GM23338 (cell line): ENCODE results near the gene RASA3.

ENCODE experiments used
- CREB1 ChIP-seq: fragments of 250-450 bp; sonication (Bioruptor Pico); IDR thresholded peaks from 2 replicates; pipeline ENCODE4 v1.5.0; 2020; ENCODE audit warnings: low read depth, mild to moderate bottlenecking, moderate library complexity
- EZH2 ChIP-seq: fragments of 200-600 bp; sonication (generic); IDR thresholded peaks from one replicate; pipeline ENCODE4 v1.8.0; 2017; ENCODE audit warnings: antibody characterized with exemption, mild to moderate bottlenecking, low read depth; ENCODE audit not compliant: unreplicated experiment
- EZH2phosphoT487 ChIP-seq: fragments of 200-600 bp; sonication (generic); IDR thresholded peaks from one replicate; pipeline ENCODE4 v1.8.1; 2018; ENCODE audit warnings: antibody characterized with exemption; ENCODE audit not compliant: unreplicated experiment
- JUNB ChIP-seq: IDR thresholded peaks from one replicate; pipeline ENCODE4 v1.6.1; 2016; ENCODE audit warnings: antibody characterized with exemption; ENCODE audit not compliant: unreplicated experiment
- NANOG ChIP-seq: IDR thresholded peaks from 2 replicates; pipeline ENCODE4 v1.6.1; 2016; ENCODE audit warnings: antibody characterized with exemption, borderline replicate concordance
- POLR2AphosphoS5 ChIP-seq: IDR thresholded peaks from 2 replicates; pipeline ENCODE4 v1.6.1; 2016; ENCODE audit warnings: antibody characterized with exemption, low read depth
- STAT1 ChIP-seq: IDR thresholded peaks from one replicate; pipeline ENCODE4 v1.6.1; 2016; ENCODE audit warnings: antibody characterized with exemption; ENCODE audit not compliant: unreplicated experiment
- ZNF331 ChIP-seq: fragments of 250-450 bp; sonication (Bioruptor Pico); IDR thresholded peaks from 2 replicates; pipeline ENCODE4 v1.5.0; 2020; ENCODE audit warnings: low read depth, mild to moderate bottlenecking, moderate library complexity
- TF ChIP-seq, protein P1 (sequence below): IDR thresholded peaks from 2 replicates; pipeline ENCODE4 v1.6.1; 2016; ENCODE audit warnings: antibody characterized with exemption
- TF ChIP-seq, protein P2 (sequence below), 2 experiments: fragments of 200-600 bp in 1 of 2; sonication (generic) in 1 of 2; conservative IDR thresholded peaks; 2 replicates each; pipeline versions ENCODE4 v1.5.1 to v1.6.1; 2016 to 2017; ENCODE audit warnings: antibody characterized with exemption in 2 of 2, low read depth in 2 of 2, mild to moderate bottlenecking in 2 of 2, moderate library complexity in 1 of 2
- TF ChIP-seq, protein P3 (sequence below): IDR thresholded peaks from one replicate; pipeline ENCODE4 v1.6.1; 2018; ENCODE audit warnings: antibody characterized with exemption; ENCODE audit not compliant: unreplicated experiment

DNA sequence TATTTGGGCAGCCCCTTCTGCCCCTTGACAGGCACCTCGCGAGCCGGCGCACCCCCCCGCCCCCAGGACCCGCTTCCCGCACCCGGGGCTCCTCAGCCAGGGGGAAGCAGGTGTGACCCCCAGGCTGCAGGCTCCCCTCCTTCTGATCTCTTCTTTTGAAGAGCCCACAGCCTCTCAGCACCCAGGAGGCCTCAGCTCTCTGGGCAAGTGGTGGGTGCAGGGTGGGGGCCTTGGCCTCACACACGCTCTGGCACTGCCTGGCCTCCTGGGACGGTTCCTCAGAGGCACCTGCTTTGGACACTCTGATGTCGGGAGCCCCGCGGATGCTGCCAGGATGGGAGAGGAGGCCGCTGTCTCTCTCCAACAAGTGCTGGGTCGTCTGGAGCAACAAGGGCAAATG lies 157.0 kb downstream of the RASA3 start:
- no peak for TF ChIP-seq POLR2AphosphoS5
- TF ChIP-seq, protein P1, sequence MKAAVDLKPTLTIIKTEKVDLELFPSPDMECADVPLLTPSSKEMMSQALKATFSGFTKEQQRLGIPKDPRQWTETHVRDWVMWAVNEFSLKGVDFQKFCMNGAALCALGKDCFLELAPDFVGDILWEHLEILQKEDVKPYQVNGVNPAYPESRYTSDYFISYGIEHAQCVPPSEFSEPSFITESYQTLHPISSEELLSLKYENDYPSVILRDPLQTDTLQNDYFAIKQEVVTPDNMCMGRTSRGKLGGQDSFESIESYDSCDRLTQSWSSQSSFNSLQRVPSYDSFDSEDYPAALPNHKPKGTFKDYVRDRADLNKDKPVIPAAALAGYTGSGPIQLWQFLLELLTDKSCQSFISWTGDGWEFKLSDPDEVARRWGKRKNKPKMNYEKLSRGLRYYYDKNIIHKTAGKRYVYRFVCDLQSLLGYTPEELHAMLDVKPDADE, result no peak
- TF ChIP-seq, protein P2, sequence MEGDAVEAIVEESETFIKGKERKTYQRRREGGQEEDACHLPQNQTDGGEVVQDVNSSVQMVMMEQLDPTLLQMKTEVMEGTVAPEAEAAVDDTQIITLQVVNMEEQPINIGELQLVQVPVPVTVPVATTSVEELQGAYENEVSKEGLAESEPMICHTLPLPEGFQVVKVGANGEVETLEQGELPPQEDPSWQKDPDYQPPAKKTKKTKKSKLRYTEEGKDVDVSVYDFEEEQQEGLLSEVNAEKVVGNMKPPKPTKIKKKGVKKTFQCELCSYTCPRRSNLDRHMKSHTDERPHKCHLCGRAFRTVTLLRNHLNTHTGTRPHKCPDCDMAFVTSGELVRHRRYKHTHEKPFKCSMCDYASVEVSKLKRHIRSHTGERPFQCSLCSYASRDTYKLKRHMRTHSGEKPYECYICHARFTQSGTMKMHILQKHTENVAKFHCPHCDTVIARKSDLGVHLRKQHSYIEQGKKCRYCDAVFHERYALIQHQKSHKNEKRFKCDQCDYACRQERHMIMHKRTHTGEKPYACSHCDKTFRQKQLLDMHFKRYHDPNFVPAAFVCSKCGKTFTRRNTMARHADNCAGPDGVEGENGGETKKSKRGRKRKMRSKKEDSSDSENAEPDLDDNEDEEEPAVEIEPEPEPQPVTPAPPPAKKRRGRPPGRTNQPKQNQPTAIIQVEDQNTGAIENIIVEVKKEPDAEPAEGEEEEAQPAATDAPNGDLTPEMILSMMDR (conservative IDR thresholded peaks at IDR 0.05; ENCODE audit: low read depth in 2 of 2), result no peak
- TF ChIP-seq EZH2phosphoT487, result no peak
- TF ChIP-seq, protein P3, sequence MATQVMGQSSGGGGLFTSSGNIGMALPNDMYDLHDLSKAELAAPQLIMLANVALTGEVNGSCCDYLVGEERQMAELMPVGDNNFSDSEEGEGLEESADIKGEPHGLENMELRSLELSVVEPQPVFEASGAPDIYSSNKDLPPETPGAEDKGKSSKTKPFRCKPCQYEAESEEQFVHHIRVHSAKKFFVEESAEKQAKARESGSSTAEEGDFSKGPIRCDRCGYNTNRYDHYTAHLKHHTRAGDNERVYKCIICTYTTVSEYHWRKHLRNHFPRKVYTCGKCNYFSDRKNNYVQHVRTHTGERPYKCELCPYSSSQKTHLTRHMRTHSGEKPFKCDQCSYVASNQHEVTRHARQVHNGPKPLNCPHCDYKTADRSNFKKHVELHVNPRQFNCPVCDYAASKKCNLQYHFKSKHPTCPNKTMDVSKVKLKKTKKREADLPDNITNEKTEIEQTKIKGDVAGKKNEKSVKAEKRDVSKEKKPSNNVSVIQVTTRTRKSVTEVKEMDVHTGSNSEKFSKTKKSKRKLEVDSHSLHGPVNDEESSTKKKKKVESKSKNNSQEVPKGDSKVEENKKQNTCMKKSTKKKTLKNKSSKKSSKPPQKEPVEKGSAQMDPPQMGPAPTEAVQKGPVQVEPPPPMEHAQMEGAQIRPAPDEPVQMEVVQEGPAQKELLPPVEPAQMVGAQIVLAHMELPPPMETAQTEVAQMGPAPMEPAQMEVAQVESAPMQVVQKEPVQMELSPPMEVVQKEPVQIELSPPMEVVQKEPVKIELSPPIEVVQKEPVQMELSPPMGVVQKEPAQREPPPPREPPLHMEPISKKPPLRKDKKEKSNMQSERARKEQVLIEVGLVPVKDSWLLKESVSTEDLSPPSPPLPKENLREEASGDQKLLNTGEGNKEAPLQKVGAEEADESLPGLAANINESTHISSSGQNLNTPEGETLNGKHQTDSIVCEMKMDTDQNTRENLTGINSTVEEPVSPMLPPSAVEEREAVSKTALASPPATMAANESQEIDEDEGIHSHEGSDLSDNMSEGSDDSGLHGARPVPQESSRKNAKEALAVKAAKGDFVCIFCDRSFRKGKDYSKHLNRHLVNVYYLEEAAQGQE, result no peak
- TF ChIP-seq EZH2, result no peak
- TF ChIP-seq CREB1 (CRISPR knock-in tag), result no peak
- TF ChIP-seq NANOG, result no peak
- TF ChIP-seq ZNF331 (CRISPR knock-in tag), result no peak
- TF ChIP-seq JUNB, result no peak
- no peak for TF ChIP-seq STAT1
